ENCODE data around the gene KRTAP5-11.
"Not testable (repeated sequence)": the region's sequence is repeated elsewhere in the genome, so short reads cannot be mapped to it uniquely, and the experiment has no call there.

The KRTAP5-11 gene

GRCh38 chr11:71582309-71582895 is at the start of gene KRTAP5-11:
Gene KRTAP5-11 (minus strand): TSS chr11:71582875. CDS start chr11:71582837, 38 bp downstream.
- DNase-seq, result no peak

GRCh38 chr11:71631551-71631950 is 48.9 kb upstream of the KRTAP5-11 start:
- not testable (repeated sequence) for DNase-seq

DNA sequence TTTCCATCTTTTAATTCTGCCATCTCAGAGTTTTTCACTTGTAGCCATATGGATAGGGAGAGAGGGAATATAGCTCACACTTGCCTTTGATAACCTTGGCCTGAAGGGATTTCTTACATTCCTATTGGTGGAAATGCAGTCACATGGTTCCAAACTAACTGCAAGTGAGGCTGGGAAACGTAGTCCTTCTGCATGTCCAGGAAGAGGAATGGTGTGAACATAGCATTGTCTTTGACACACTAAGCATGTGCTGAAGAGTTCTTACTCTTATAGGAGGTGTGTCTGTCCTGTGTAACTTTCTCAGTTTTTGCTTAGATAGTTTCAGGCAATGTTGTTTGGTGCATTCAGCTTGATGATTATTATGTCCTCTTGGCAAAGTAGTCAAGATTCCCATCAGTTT is 47.4 kb upstream of the KRTAP5-11 start:
- DNase-seq, result peak; percentile 6

DNA sequence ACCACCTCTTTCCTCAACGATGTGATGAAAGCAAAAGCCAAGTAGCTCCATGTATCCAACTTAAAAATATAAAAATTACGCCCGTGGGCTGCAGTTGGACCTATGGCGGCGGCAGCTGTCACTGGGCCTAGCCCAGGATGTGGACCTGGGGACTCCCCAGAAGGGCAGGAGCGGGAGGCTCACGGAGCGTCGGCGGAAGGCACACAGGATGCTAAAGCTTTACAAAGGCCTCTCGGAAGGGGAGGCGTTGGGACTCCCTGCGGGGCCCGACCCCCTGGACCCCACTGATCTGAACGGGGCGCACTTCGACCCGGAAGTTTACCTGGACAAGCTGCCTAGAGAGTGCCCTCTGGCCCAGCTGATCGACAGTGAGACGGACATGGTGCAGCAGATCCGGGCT is 46.3 kb upstream of the KRTAP5-11 start:
- not testable (repeated sequence) for DNase-seq

- DNase-seq, result not testable (repeated sequence)
These were observed 40.6 kb upstream of the KRTAP5-11 start for GRCh38 chr11:71623226-71623625.

- DNase-seq, result not testable (repeated sequence)
These were observed 39.9 kb upstream of the KRTAP5-11 start for GRCh38 chr11:71622561-71622960.

DNA sequence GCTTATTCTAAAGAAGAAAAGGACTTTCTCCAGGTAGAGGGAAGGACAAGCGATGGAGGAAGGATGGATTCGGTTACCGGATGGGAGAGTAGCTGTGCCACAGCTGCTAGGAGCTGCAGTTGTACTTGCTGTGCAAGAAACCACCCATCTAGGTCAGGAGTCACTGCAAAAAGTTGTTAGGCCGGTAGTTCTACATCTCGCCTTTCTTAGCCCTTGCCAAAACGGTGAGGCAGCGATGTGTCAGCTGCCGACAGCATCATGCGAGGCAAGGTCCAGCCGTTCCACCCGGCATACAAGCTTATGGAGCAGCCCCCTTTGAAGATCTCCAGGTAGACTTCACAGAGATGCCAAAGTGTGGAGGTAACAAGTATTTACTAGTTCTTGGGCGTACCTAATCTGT is 32.3 kb upstream of the KRTAP5-11 start:
- not testable (repeated sequence) for DNase-seq

DNA sequence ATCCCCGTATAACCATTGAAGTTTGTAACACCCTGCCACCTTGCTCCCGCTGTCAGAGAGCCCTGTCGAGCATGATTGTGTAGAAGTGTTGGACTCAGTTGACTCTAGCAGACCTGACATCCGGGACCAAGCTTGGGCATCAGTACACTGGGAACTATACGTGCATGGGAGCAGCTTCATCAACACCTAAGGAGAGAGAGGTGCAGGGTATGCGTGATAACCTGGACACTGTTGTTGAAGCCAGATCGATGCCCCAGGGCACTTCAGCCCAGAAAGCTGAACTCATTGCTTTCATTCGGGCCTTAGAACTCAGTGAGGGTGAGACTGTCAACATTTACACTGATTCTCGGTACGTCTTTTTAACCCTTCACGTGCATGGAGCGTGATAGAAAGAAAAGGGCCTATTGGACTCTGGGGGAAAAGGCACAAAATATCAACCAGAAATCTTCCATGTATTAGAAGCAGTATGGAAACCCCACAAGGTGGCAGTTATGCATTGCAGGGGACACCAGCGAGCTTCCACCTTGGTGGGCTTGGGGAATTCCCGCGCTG is 31.8 kb upstream of the KRTAP5-11 start:
- DNase-seq, result not testable (repeated sequence)

DNA sequence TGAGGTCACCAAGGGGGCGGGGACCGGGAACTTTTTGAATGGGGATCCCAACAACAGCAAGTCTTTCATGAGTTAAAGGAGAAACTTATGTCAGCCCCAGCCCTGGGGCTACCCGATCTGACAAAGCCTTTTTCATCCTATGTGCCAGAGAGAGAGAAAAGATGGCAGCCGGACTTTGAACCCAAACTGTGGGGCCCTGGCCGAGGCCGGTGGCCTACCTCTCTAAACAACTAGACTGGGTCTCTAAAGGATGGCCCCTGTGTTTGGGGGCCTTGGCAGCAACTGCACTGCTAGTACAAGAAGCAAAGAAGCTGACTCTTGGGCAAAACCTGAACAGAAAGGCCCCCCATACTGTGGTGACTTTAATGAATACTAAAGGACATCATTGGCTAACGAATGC is 31.3 kb upstream of the KRTAP5-11 start:
- not testable (repeated sequence) for DNase-seq

GRCh38 chr11:71611218-71611910 is 28.7 kb upstream of the KRTAP5-11 start:
- DNase-seq, result not testable (repeated sequence)

GRCh38 chr11:71608272-71608671 is 25.6 kb upstream of the KRTAP5-11 start:
- not testable (repeated sequence) for DNase-seq

GRCh38 chr11:71607520-71608216 is 25.0 kb upstream of the KRTAP5-11 start:
- DNase-seq, result not testable (repeated sequence)

DNA sequence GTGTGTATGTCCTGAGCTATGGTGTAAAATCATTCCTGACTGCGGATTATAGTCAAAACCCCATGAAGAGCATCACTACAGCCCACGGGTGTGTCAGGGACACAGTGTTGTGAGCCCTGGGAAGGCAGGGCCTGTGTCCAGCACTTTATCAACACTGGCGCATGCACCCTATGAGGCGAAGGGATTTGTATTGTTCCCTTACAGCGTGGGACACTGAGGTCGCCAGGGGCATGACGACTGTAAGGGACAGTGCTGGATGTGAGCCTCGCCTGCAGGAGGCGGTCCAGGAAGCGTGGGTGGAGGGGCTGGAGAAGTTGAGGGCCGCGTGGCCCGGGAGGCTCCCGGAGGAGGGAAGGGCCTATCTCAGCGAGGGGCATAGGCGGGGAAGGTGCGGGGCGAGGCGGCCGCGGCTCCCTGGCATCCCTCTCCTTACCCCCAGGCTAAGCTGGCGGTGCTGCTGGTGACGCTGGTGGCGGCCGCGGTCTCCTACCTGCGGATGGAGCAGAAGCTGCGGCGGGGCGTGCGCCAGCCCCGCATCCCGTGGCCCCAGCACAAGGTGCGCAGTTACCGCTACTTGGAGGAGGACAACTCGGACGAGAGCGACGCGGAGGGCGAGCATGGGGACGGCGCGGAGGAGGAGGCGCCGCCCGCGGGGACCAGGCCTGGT is 24.3 kb upstream of the KRTAP5-11 start:
- not testable (repeated sequence) for DNase-seq

DNA sequence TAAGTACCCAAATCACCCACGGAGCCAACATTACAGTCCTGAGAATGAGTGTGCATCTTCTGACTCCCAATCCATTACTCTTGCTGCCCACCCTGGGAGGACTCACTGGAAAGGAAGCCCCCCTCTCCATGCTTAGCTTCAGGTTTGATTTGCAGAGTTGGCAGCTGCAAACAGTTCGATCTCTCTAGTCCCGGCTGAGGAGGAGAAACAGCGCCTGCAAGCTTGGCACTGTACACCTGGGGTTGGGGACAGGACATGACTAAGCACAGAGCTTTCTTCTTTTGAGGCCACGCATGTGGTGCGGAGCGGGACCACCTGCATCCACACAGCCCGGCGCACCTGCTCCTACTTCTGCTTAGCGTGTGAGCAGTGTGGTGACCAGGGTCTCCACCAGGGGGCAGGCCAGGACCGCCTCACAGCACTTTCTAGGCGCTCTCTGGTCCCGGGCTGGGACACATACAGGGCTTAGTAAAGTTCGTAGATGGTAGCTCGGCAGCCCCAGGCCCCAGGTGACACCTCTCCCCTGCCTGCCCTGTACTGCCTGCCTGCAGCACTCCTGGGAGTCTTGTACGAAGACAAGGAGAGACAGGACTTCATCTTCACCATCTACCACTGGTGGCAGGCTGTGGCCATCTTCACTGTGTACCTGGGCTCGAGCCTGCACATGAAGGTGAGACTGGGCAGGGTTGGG is 22.3 kb upstream of the KRTAP5-11 start:
- peak; percentile 44 for DNase-seq

GRCh38 chr11:71603221-71603620 is 20.5 kb upstream of the KRTAP5-11 start:
- DNase-seq, result not testable (repeated sequence)

- not testable (repeated sequence) for DNase-seq
These were observed 6.9 kb upstream of the KRTAP5-11 start for GRCh38 chr11:71589546-71589920.

GRCh38 chr11:71588822-71589545 is 6.3 kb upstream of the KRTAP5-11 start:
- DNase-seq, result peak; percentile 66

DNA sequence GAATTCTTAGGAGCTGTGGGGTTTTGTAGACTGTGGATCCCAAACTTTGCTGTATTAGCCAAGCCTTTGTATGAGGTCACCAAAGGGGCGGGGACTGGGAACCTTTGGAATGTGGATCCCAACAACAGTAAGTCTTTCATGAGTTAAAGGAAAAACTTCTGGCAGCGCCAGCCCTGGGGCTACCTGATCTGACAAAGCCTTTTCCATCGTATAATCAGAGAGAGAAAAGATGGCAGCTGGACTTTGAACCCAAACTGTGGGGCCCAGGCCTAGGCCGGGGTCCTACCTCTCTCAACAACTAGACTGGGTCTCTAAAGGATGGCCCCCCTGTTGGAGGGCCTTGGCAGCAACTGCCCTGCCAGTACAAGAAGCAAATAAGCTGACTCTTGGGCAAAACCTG is 5.6 kb upstream of the KRTAP5-11 start:
- DNase-seq, result not testable (repeated sequence)

GRCh38 chr11:71585673-71586072 is 3.0 kb upstream of the KRTAP5-11 start:
- not testable (repeated sequence) for DNase-seq

GRCh38 chr11:71582969-71583368 is 294 bp upstream of the KRTAP5-11 start:
- DNase-seq, result not testable (repeated sequence)

DNA sequence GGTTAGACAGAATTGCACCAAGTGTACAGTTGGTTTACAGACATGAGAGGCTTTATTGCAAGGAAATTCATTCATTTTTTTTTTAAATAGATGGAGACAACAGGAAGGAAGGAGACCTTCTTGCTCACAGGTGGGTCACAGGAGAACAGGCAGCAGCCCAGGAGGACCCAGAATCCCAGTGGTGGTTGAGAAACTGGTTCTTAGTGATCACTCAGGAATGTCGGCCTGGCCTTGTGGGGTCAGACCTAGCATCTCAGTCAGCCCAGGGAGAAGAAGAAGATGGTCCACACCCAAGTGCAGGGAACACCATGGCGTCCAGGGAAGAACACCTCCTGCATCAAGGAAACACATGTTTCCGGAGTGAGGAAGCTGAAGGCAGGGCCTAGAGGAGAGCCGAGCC is 849 bp downstream of the KRTAP5-11 start:
- DNase-seq, result no peak

All from RPMI8226 (cell line).